ENCODE measurements around the gene KRTAP19-5.
"Not testable (repeated sequence)": the region's sequence is repeated elsewhere in the genome, so short reads cannot be mapped to it uniquely, and the experiment has no call there.

KRTAP19-5 gene

GRCh38 chr21:30502041-30502440 is at the start of gene KRTAP19-5:
Gene KRTAP19-5 (minus strand): TSS chr21:30502141. CDS start chr21:30502090, 51 bp downstream.
- DNase-seq = no peak

GRCh38 chr21:30541764-30542163 is 39.8 kb upstream of the KRTAP19-5 start, which contains the start of gene KRTAP19-6:
Gene KRTAP19-6 (minus strand): TSS chr21:30541864. CDS start chr21:30541833, 31 bp downstream.
- DNase-seq = no peak

GRCh38 chr21:30518876-30519275 is 16.9 kb upstream of the KRTAP19-5 start:
- no peak for DNase-seq

- DNase-seq = no peak
These were observed 13.7 kb upstream of the KRTAP19-5 start for GRCh38 chr21:30515681-30516080.

GRCh38 chr21:30505621-30506205 is 3.8 kb upstream of the KRTAP19-5 start:
- not testable (repeated sequence) for DNase-seq

- DNase-seq = no peak
These were observed 4.9 kb downstream of the KRTAP19-5 start, which contains the start of gene KRTAP19-4 for GRCh38 chr21:30497065-30497464. Gene KRTAP19-4 (minus strand): TSS chr21:30497165. CDS start chr21:30497110, 55 bp downstream.

- no peak for DNase-seq
These were observed 9.9 kb downstream of the KRTAP19-5 start, which contains the start of gene KRTAP19-3 for GRCh38 chr21:30491963-30492428. Gene KRTAP19-3 (minus strand): TSS chr21:30492013. CDS start chr21:30491957, 56 bp downstream.

GRCh38 chr21:30487336-30487735 is 14.6 kb downstream of the KRTAP19-5 start, which contains the start of gene KRTAP19-2:
Gene KRTAP19-2 (minus strand): TSS chr21:30487436. CDS start chr21:30487348, 88 bp downstream.
- no peak for DNase-seq

GRCh38 chr21:30486180-30486579 is 15.8 kb downstream of the KRTAP19-5 start:
- no peak for DNase-seq

GRCh38 chr21:30482130-30482529 is 19.8 kb downstream of the KRTAP19-5 start:
- DNase-seq = no peak

- no peak for DNase-seq
These were observed 21.8 kb downstream of the KRTAP19-5 start, which contains the start of gene KRTAP19-1 for GRCh38 chr21:30480145-30480544. Gene KRTAP19-1 (minus strand): TSS chr21:30480367. CDS start chr21:30480317, 50 bp downstream.

- DNase-seq = no peak
These were observed 22.7 kb downstream of the KRTAP19-5 start for GRCh38 chr21:30479259-30479658.

GRCh38 chr21:30478004-30478403 is 23.9 kb downstream of the KRTAP19-5 start:
- no peak for DNase-seq

- DNase-seq = no peak
These were observed 32.8 kb downstream of the KRTAP19-5 start for GRCh38 chr21:30468900-30469714.

GRCh38 chr21:30463713-30464112 is 38.2 kb downstream of the KRTAP19-5 start:
- DNase-seq = peak; percentile 0

Measured in NCI-H524 treated with DMSO at 0.1 percent for 48 hours (cell line).